Hematopoietic multipotent progenitor cell (in vitro differentiated cells): ENCODE data around the gene FILIP1L. TPM values are rescaled to one million over a fixed set of nuclear protein-coding genes. Genes with fewer than 3 reads are reported as not detected.
A peak's percentile ranks its signal among the peaks of the same experiment; 100 is the strongest.

Experiments used
- DNase-seq, 3 donors: peaks; one replicate each; pipeline ENCODE4 v3.0.0-alpha.2; 2011 to 2015; ENCODE audit warnings: low read depth in 2 of 3, low spot score in 2 of 3
- total RNA-seq: library from RNA; depleted of rRNA; stranded (reverse); fragments of >200 nt; gene quantifications from one replicate; pipeline ENCODE4 v1.2.3, GENCODE V29; 2012

The FILIP1L gene
- total RNA-seq, 1 donor: 0.81 TPM

DNA sequence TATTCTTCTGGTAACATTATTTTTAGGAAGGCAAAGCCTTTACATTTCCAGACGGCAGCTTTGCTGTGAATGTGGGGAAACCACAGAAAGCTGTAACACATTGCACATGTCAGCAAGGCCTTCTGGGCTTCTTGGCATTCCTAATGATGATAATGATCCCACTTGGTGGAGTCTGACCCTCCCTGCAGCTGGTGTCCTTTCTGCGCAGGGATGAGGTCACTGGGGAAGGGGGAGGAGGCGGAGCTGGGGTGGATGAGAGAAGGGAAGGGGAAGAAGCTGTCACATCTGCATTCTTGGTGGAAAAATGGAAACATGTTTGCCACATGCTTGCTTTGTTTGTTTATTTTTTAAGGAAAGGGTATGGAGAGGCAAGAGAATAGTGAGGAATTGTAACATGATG lies 68.6 kb downstream of the FILIP1L start:
- no peak for DNase-seq

GRCh38 chr3:100044369-100044768 lies 69.9 kb downstream of the FILIP1L start:
- DNase-seq: peak in 2 of 3 donors; percentile 22 to 77

DNA sequence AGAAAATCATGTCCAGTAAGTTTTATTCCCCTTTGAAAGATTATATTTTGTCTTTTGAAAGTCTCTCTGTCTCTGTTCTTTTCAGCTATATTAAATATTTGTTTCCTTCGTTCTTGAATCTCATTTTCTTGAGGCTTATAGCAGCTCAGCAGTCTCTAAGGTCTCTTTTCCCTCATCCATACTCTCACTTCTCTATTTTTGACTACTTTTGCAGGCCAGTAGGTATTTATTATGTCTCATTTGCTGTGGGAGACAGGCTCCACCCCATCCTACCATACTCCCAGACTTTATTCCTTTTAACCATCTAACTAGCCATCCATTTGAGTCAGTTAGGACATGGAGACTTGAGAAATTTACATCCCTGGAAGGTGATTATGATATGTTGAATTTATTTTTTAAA lies 71.0 kb downstream of the FILIP1L start:
- DNase-seq: no peak

DNA sequence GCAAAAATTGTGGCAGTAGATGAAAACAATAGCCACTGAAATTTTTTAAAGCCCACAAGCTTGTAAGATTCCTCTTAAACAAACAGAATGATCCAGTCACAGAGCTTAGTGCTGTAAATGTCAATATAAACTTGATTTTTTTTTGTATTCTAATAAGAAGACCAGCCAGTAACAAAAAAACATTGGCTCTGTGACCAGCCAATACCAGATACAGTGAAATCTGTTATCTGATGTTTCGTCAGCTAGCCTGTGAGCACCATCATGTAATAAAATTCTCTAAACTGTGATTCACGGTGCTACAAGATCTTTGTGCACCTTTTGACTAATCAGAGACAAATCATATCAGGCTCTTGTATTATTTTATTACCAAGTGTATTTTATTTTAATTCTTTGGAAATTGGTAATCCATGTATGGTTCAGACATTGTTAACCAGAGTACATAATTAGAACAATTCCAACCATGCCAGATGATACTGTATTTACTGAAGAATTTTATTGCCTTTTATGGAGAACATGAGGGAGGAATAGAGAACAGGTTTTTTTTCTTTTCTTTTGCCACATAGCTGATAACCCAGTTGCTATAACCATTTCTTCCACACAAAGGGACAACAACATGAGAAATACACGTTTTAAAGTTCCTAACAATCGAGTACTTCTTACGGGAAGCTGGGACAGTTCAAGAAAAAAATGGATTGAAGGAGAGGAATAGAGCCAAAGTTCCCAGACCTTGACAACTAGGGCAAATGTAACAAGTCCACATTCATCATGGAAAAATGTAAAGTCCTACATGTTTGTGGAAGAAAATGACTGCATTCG lies 71.9 kb downstream of the FILIP1L start:
- DNase-seq: no peak

GRCh38 chr3:100041328-100041749 lies 73.0 kb downstream of the FILIP1L start:
- no peak for DNase-seq

DNA sequence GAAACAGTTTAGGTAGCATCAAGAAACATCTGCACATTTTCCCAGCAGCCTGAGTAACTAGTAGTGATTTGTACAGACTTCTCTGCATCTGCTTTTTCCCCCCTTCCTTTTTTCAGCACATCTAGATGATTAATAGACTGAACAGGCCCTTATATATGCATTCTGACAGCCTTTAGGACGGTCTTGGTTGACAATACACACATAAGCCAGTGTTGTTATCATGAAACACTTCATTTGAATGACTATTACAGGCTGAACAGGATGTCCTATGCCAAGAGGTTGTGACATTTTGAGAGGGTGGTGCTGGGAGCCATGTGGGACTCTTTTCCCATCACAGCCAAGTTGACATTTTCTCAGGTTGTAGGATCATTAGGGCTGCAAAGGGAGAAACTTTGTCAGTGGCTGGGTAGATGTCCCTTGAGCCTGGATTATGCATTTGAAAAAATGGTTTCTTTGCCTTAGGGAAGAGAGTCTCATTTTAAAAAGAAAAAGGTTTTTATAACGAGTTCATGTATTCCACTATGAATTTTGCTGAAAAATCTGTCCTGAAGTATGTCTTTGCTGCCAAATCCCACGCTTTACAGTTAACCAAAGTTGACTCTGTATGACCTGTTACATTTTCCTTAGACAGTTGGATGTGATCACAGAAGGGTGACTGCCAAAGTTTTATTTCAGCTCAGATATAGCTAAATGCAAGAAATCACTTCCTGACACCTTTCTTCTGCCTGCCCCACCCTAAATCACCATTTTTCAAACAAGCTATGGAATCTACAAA lies 73.7 kb downstream of the FILIP1L start:
- no peak for DNase-seq

DNA sequence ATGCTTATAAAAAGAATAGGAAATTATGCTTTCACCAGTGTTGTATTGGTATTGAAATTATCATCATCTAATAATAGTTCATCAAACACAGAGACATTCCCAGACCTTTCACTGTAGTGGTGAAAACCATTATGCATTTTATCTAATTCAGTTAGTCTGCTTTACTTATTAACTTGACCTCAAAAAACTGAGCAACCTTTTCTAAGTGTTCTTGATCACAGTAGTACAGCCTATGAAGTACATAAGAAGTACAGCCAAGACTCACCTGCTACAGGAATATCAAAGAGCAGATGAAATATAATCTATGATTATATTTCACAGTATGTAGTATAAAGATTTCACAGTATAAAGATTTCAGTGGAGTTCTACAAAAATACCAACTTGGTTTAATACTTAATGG lies 75.2 kb downstream of the FILIP1L start:
- no peak for DNase-seq

GRCh38 chr3:100033903-100034471 lies 80.3 kb downstream of the FILIP1L start:
- DNase-seq: no peak

DNA sequence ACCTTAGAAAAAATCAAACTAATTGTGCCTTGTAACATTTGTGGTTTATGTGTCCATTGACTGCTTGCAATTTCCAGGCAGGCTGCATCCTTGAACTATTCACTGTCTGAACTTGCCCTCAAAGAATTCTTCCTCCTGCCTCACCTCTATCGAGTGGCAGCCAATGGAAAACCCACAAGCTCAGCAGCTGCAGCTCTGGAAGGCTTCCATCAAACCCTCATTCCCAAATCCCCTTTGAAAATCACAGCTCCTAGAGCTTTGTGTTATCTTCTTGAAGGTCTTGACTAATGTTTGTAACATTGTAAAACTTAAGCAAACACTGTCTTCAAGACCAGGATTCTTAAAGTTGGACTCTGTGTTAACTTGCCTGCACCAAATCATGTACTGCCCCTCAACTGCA lies 81.1 kb downstream of the FILIP1L start:
- DNase-seq: no peak

DNA sequence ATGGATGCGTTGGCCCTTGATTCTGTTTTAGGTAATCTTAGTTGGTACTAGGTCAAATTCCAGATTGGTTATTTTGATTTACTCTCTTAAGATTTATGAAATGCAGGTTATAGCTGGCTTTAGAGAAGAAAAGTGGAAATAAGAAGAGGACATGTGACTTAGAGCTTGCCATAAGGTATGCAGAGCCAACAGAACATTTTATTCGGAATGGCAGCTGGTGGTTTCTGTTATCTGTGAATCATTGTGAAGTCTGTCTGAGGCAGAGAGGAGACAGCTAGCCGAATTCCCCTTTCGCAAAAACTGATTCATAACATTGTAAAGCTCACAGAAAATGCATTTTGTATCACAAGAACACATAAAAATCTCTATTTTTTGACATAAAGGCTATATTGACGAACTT lies 82.1 kb downstream of the FILIP1L start:
- DNase-seq: no peak

GRCh38 chr3:100030914-100031425 lies 83.3 kb downstream of the FILIP1L start:
- DNase-seq: no peak

DNA sequence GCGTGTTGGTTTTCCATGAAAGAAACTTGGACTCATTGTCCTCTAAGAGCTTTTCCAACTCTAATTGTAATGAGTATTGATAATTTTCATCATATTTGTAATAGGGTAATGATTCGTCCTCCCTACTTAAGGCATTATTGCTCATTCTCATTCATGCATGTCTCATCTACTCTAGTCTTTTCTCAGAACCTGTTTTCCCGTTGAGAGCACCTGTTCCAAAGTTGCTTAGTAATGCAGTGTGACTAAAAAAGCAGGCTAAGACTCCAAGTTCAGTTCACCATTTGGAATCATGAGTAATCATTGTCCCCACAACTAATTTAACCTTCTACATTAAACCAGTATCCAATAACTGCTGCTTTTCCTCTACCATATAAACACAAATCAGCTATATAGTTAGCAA lies 84.0 kb downstream of the FILIP1L start:
- DNase-seq: no peak

DNA sequence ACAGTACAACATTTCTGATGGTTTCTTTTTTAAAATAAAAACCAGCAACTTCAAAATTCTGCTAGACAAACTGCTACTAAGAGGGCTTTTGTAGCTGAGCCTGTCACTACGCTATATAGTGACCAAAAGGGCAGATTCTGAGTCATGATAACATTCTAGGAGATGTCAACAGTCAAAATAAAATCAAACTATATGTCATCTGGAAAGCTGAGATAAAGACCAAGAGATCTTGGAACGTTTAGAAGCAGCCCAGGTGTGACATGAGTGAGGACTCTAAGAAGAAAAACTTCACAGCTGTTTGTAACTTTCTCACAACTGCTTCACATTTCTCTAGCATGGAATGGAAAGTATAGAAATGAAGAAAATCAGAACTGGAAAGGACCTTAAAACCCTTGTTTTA lies 84.6 kb downstream of the FILIP1L start:
- no peak for DNase-seq

- DNase-seq: no peak
Measured at GRCh38 chr3:100029052-100029451, 85.2 kb downstream of the FILIP1L start.

GRCh38 chr3:100027321-100027720 lies 87.0 kb downstream of the FILIP1L start:
- no peak for DNase-seq

DNA sequence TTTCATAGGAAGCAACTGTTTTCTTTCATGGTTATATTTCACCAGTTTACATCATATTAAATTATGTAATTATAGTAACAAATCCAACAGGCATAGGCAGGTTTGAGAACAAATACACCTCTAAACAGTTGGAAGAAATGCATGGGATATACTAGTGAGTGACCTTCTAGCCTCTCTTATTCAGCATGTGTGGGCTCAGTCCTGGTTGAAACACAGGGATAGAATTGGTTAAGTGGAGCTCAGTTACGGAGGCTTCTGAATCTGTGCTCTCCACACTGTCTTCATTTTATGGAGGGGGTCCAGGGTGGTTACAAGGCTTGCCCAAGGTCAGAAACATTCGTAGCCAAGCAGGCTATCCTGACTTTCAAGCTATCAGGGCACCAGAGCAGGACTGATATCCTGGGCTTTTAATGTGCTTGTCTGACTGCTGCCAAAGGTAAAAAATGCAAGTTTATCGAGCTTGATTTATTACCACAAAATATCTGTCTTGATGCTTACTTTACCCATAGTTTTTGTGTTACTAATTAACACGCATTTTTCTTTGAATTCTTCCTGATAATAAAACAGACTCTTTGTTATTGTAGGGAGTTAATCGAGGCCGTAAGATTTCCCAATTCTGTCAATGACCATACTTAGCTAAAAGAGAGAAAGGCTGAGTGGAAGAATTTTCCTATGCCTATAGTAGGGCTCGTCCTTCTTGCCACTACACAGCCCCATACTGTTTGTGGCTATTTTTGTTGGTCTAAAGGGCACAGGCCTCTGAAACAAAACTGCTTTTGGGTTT lies 89.6 kb downstream of the FILIP1L start:
- DNase-seq: no peak

DNA sequence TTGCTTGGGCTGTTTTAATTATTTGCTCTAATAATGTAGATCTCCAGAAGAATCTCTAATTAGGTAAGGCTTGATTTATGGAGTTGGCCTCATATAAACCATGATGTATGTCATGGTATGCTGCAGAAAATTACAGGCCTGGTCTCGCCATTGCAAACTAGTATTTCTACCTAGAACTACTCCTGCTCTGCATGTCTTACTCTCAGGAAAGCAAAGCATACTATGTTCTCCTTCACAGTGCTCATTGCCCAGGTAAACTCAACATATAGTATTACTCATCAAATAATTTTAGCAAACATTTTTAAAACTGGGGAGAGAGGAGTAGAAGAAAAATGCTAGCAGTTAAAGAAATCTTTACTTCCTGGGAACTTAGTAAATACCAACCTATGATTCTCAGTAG lies 90.7 kb downstream of the FILIP1L start:
- no peak for DNase-seq

DNA sequence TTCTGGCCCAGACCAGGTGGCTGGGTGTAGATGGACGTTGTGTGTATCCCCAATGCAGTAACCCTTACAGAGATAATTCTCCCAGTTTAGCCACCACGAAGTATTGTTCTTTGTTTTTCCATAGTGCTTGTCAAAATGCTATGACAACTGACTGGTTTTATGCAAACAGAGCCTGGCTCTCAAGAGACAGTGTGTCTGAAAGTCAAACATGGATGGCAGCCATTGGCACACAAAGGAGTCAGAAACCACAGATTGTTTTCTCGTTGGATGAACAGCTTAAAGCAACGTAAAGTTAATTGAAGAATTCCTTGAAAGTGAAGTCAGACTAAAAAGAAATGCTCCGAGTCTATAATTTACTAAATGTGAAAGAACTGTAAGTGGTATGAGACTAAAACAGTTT lies 91.2 kb downstream of the FILIP1L start:
- no peak for DNase-seq

DNA sequence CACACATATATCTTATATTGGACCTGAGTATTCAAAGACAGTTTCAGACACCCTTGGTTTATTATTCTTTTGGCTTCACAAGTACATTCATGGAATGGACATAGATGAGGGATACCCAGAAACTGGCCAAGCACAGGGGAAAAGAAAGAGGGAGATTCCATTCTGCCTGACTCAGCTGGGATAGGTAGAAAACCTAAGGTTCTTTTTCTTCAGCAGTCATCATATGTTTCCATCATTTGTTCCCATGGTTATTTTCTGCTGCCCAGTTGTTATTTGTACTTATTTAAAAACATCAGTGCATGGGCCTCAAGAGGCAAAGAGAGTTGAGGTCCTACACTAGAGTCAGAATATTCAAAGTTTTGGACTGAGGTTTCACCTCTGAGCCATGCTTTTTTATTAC lies 91.8 kb downstream of the FILIP1L start:
- DNase-seq: no peak

GRCh38 chr3:100020876-100021644 lies 93.2 kb downstream of the FILIP1L start:
- DNase-seq: no peak
